ENCODE data around the gene TSPAN11.
A peak's percentile ranks its signal among the peaks of the same experiment; 100 is the strongest.

The TSPAN11 gene

DNA sequence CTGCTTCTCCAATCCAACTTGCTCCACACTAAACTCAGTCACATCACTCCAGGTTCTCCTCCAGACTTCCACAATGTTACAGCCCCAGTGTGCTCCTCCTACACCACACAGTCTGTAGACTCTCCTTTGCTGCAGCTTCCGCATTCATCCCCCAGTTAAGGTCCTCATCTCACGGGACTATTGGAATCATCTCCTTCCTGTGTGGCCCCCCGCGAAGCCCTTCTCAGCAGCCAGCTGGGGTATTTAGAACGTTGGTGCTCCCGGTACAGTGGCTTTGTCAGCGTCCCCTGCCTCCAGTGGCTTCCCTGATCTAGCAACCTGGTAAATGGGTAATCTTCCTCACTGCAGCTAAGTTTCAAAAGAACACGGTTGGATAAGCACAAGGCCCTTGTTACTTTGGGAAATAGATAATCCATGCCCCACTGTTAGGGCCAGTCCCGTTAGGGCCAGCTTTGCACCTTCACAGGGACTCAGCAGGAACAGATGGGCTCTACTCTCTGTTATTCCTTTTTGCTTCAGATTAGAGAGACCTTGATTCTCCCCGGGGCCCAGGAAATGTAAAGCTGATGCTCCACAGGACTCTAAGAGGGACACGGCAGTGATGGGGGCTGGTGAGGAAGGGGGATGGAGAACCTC is 823 bp upstream of the TSPAN11 start:
- DNase-seq (ENCODE audit: low read depth), result no peak
- TF ChIP-seq, protein P1, sequence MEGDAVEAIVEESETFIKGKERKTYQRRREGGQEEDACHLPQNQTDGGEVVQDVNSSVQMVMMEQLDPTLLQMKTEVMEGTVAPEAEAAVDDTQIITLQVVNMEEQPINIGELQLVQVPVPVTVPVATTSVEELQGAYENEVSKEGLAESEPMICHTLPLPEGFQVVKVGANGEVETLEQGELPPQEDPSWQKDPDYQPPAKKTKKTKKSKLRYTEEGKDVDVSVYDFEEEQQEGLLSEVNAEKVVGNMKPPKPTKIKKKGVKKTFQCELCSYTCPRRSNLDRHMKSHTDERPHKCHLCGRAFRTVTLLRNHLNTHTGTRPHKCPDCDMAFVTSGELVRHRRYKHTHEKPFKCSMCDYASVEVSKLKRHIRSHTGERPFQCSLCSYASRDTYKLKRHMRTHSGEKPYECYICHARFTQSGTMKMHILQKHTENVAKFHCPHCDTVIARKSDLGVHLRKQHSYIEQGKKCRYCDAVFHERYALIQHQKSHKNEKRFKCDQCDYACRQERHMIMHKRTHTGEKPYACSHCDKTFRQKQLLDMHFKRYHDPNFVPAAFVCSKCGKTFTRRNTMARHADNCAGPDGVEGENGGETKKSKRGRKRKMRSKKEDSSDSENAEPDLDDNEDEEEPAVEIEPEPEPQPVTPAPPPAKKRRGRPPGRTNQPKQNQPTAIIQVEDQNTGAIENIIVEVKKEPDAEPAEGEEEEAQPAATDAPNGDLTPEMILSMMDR (IDR thresholded peaks at IDR 0.05; ENCODE audit: low read depth, low read length, missing control alignments), result no peak
- peak overlapping the region; percentile 39 for H3K4me3 ChIP-seq (ENCODE audit: low read depth, low read length)
- in situ Hi-C loops (cut with HindIII; ENCODE audit: low sequenced_read_pairs), result no loop called here

DNA sequence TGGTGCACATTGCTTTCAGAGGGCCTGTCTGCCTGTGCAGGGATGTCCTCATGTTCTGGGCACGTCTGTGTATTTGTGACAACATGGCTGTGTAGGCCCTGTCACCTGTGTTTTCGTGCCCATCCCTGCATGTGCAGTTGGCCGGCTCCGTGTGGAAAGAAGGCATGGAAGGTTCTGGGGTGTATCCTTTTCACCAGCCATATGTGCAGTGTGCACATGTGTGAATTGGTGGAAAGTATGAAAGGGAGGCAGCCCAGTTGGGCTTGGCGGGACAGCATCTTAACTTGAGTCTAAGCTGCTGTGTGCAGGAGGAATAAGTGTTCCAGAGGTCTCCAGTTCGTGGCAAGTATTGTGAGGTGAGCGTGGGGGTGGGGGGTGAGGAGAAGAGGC is 669 bp downstream of the TSPAN11 start:
- TF ChIP-seq, protein P1 (IDR thresholded peaks at IDR 0.05; ENCODE audit: low read depth, low read length, missing control alignments), result no peak
- DNase-seq (ENCODE audit: low read depth), result no peak
- H3K4me3 ChIP-seq (ENCODE audit: low read depth, low read length), result peak overlapping the region; percentile 39
- in situ Hi-C loops (cut with HindIII; ENCODE audit: low sequenced_read_pairs), result no loop called here

DNA sequence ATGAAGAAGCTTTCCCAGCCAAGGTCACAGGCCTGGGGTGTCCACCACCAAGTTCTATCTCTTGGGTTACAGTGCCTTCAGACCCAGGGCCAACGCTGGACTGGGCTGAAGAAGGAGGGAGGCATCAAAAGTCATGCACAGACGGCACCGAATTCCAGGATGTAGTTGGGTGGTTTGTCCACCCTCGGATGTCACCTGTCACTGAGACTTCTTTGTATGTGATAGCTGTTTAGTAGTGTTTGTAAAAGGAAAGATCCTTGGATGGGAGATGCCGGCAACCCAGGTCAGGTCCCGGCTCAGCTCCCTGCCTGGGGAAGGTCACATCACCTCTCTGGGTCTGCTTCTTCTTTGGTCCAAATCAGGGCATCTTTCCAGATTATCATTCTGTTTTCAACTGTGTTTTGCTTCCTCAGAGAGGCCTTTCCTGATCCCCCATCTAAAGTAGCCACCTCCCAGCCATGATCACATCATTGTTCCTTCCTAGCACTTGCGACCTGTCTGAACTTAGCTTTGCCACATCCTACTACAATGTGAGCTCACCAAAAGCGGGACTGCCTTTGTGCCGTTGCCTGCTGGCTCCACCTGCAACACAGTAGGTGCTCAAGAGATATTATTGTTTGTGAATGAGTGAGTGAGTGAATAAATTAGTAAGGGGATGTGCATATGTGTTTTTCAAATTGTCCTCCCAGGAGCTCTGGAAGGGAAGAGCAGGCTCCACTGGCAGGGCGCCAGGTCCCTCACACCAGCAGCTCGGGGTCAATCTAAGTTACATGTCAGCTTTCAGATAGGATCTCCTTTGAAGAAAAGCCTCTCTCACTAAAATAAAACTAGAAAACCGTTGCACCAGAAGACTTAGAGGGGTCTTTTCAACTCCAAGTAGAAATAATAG is 2.1 kb downstream of the TSPAN11 start:
- no peak for DNase-seq (ENCODE audit: low read depth)
- in situ Hi-C loops (cut with HindIII; ENCODE audit: low sequenced_read_pairs), result no loop called here

DNA sequence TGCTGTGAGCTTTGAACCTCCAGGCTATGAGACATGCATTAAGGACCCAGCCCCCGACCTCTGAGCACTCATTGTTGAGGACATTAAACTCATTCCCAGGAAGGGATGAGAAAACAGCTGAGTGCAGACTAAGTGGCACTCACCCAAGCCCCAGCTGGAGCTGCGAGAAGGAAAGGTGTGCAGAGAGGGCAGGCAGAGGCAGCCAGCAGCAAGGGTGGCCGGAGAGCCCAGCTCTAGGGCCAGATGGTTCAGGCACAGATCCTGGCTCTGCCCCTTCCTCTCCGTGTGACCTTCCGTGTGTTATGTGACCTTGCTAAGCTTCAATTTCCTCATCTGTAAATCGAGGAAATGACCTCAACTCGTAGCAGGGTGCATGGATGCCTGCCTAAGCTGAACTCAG is 3.7 kb downstream of the TSPAN11 start:
- TF ChIP-seq, protein P1 (IDR thresholded peaks at IDR 0.05; ENCODE audit: low read depth, low read length, missing control alignments), result no peak
- H3K4me3 ChIP-seq (ENCODE audit: low read depth, low read length), result no peak overlapping the region
- in situ Hi-C loops (cut with HindIII; ENCODE audit: low sequenced_read_pairs), result no loop called here
- no peak for DNase-seq (ENCODE audit: low read depth)

More for the DNA sequence above, 2.1 kb downstream of the TSPAN11 start:
- TF ChIP-seq, protein P1 (IDR thresholded peaks at IDR 0.05; ENCODE audit: low read depth, low read length, missing control alignments), result no peak
- H3K4me3 ChIP-seq (ENCODE audit: low read depth, low read length), result no peak overlapping the region

DNA sequence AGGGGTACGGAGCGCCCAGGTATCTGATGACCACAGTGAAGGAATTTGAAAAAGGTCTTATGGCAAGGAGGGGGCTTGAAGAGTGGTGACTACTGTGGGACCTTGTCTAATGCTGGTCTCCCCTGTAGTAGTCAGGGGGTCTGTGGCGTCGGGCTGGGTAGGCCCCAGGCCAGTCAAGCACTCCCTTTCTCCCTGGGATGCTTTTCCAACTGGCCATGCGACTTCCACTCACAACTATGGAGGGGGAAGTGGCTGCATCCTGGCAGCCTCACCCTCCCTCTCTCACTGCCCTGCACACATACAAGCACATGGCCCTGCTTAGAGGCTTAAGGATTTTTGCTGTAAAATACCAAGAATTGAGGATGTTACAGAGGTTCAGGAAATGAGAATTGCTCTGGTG is 4.1 kb downstream of the TSPAN11 start:
- TF ChIP-seq, protein P1 (IDR thresholded peaks at IDR 0.05; ENCODE audit: low read depth, low read length, missing control alignments), result no peak
- in situ Hi-C loops (cut with HindIII; ENCODE audit: low sequenced_read_pairs), result no loop called here
- no peak for DNase-seq (ENCODE audit: low read depth)
- H3K4me3 ChIP-seq (ENCODE audit: low read depth, low read length), result no peak overlapping the region

DNA sequence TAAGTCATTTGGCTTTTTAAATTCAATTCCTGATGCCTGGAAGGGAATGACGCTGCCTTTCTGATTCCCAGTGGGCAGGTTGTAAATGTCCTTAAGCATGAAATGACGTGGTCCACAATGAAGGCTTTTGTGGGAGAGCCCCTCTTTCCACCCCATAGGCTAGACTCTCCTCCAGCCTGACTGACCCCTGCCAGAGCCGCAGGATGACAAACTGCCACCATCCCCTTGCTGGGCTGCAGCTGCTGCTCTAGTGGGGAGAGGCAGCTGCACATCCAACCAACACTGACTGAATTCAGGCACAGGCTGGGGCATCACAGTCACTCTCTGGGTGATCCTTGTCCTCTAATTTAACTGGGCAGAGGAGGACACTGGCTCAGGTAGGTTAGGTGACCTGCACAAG is 6.3 kb downstream of the TSPAN11 start:
- no peak overlapping the region for H3K4me3 ChIP-seq (ENCODE audit: low read depth, low read length)
- TF ChIP-seq, protein P1 (IDR thresholded peaks at IDR 0.05; ENCODE audit: low read depth, low read length, missing control alignments), result no peak
- no peak for DNase-seq (ENCODE audit: low read depth)
- in situ Hi-C loops (cut with HindIII; ENCODE audit: low sequenced_read_pairs), result no loop called here

Measured in astrocyte of the cerebellum (primary cell).